Measurements from ENCODE around the gene BTBD9. TPM values are rescaled to one million over a fixed set of nuclear protein-coding genes. Genes with fewer than 3 reads are reported as not detected.

BTBD9 gene
- total RNA-seq, 2 donors from 2014 or later, result 14.2 to 18.2 TPM

Other genes with a start within 250 kb of the BTBD9 start
- 100 to 1,000 TPM in 1 of 2 donors, 10 to 100 TPM in 1; 95.6 to 137 TPM for gene GLO1, start 63.2 kb upstream of the BTBD9 start, total RNA-seq
- gene DNAH8, start 75.4 kb upstream of the BTBD9 start, total RNA-seq, result under 1 TPM in 1 of 2 donors, not detected in 1; 0.04 TPM

Measured in right atrium auricular region (tissue), 2 donors.